Uterus (tissue), 2 donors: ENCODE data around the gene FCN1.

ENCODE experiments used
- POLR2A ChIP-seq, 2 donors: fragments of 450-650 bp; IDR thresholded peaks; one replicate each; pipeline ENCODE4 v1.6.1; 2016; ENCODE audit warnings: antibody characterized with exemption in 2 of 2, mild to moderate bottlenecking in 1 of 2, moderate library complexity in 1 of 2
- TF ChIP-seq, protein P1 (sequence below), 4 experiments: fragments of 200-600 bp in 2 of 4; fragments of 450-650 bp in 2 of 4; sonication (generic) in 2 of 4; IDR thresholded peaks; one replicate each; pipeline ENCODE4 v1.5.1; 2016 to 2019; ENCODE audit warnings: antibody characterized with exemption in 4 of 4, mild to moderate bottlenecking in 2 of 4, moderate library complexity in 1 of 4

DNA sequence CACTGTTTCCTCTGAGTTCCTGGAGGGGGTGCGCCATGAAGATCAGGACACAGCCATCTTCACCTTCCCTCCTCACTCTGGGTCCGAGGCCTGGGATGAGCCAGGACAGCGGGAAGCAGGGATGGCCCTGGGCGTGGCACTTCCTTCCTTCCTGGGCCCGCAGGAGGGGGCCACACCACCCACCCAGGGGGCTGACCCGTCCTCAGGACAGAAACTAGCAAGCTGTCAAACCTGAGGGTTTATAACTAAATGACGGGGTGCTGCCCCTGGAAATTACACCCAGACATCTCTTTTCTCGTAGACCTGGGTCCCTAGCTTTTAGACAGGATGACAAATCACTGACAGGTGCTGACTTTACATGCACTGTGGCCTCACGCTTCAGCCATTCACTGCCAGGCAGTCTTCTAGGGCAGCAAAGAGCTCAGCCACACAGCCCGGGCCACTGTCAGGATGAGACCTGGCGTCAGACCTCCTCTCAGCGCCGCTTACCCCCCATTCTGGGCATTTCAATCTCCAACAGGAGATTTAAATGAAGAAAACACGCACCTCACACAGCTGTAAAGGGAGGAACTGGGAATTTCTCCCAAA, 29.0 kb downstream of the FCN1 start:
- TF ChIP-seq, protein P1, sequence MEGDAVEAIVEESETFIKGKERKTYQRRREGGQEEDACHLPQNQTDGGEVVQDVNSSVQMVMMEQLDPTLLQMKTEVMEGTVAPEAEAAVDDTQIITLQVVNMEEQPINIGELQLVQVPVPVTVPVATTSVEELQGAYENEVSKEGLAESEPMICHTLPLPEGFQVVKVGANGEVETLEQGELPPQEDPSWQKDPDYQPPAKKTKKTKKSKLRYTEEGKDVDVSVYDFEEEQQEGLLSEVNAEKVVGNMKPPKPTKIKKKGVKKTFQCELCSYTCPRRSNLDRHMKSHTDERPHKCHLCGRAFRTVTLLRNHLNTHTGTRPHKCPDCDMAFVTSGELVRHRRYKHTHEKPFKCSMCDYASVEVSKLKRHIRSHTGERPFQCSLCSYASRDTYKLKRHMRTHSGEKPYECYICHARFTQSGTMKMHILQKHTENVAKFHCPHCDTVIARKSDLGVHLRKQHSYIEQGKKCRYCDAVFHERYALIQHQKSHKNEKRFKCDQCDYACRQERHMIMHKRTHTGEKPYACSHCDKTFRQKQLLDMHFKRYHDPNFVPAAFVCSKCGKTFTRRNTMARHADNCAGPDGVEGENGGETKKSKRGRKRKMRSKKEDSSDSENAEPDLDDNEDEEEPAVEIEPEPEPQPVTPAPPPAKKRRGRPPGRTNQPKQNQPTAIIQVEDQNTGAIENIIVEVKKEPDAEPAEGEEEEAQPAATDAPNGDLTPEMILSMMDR (IDR thresholded peaks at IDR 0.05), result no peak
- no peak for TF ChIP-seq POLR2A (IDR thresholded peaks at IDR 0.05)
